DOHH2 (cell line): ENCODE measurements around the gene LARP7.

Source experiments
- H3F3A ChIP-seq: fragments of 200-600 bp; sonication (generic), shearing (Covaris generic); 2 replicates; pipeline ENCODE4 v1.6.0; 2016; ENCODE audit warnings: antibody characterized with exemption, mild to moderate bottlenecking; ENCODE audit not compliant: control insufficient read depth, insufficient read depth
- H3K27ac ChIP-seq: fragments of 200-600 bp; sonication (generic); 2 replicates; pipeline ENCODE4 v1.5.1; 2014; ENCODE audit warnings: low read depth, mild to moderate bottlenecking, low read length, moderate library complexity
- H3K27me3 ChIP-seq: fragments of 200-600 bp; sonication (generic); 2 replicates; pipeline ENCODE4 v1.6.1; 2014; ENCODE audit warnings: mild to moderate bottlenecking, low read length, mixed read lengths; ENCODE audit not compliant: control insufficient read depth
- H3K36me3 ChIP-seq: fragments of 200-600 bp; sonication (generic); 2 replicates; pipeline ENCODE4 v1.6.1; 2014; ENCODE audit warnings: mild to moderate bottlenecking, low read length, moderate library complexity, mixed read lengths; ENCODE audit not compliant: control insufficient read depth
- H3K4me1 ChIP-seq: fragments of 200-600 bp; sonication (generic); 2 replicates; pipeline ENCODE4 v1.6.1; 2014; ENCODE audit warnings: mild to moderate bottlenecking, low read length, mixed read lengths; ENCODE audit not compliant: control insufficient read depth
- H3K4me2 ChIP-seq: fragments of 200-600 bp; sonication (generic); 2 replicates; pipeline ENCODE4 v1.6.0; 2014; ENCODE audit warnings: mild to moderate bottlenecking, low read length, moderate library complexity
- H3K4me3 ChIP-seq: fragments of 200-600 bp; sonication (generic); 2 replicates; pipeline ENCODE4 v1.5.1; 2014; ENCODE audit warnings: mild to moderate bottlenecking, low read length, mixed read lengths
- H3K79me2 ChIP-seq: fragments of 200-600 bp; sonication (generic); 2 replicates; pipeline ENCODE4 v1.6.1; 2014; ENCODE audit warnings: mild to moderate bottlenecking, low read length, mixed read lengths; ENCODE audit not compliant: control insufficient read depth
- H3K9me2 ChIP-seq: fragments of 200-600 bp; sonication (generic); replicated peaks from 2 replicates; pipeline ENCODE4 v1.6.1; 2014; ENCODE audit warnings: mild to moderate bottlenecking, low read length, mixed read lengths; ENCODE audit not compliant: control insufficient read depth
- H3K9me3 ChIP-seq: fragments of 200-600 bp; sonication (generic); 2 replicates; pipeline ENCODE4 v1.6.1; 2014; ENCODE audit warnings: antibody characterized with exemption, low read length, mixed read lengths; ENCODE audit not compliant: control insufficient read depth, insufficient read depth
- H4K20me1 ChIP-seq: fragments of 200-600 bp; sonication (generic); 2 replicates; pipeline ENCODE4 v1.6.0; 2014; ENCODE audit warnings: low read depth, mild to moderate bottlenecking, antibody characterized with exemption, low read length, moderate library complexity; ENCODE audit not compliant: control insufficient read depth, insufficient read depth
- CTCF ChIP-seq: fragments of 200-600 bp; sonication (generic); IDR thresholded peaks from one replicate; pipeline ENCODE4 v1.5.1; 2014; ENCODE audit warnings: antibody characterized with exemption, mild to moderate bottlenecking, low read depth, low read length; ENCODE audit not compliant: poor library complexity, severe bottlenecking
- EZH2phosphoT487 ChIP-seq: fragments of 200-600 bp; sonication (generic); IDR thresholded peaks from 2 replicates; pipeline ENCODE4 v1.6.1; 2017; ENCODE audit warnings: borderline replicate concordance, mild to moderate bottlenecking, antibody characterized with exemption, low read length, moderate library complexity, mixed read lengths

LARP7 gene

GRCh38 chr4:112700679-112701078 is 63.7 kb downstream of the LARP7 start:
- Histone ChIP-seq H3K9me3 (no peaks in the 10 kb centered on the region), H3K9me2 (no peaks in the 10 kb centered on the region)

GRCh38 chr4:112702892-112703291 is 65.9 kb downstream of the LARP7 start:
- Histone ChIP-seq H3K36me3 (no peaks in the 10 kb centered on the region), H3K9me2 (no peaks in the 10 kb centered on the region), H3K4me1 (peaks cover 21% of the 10 kb centered on the region), H3K79me2 (no peaks in the 10 kb centered on the region), H3K4me2 (no peak overlapping the region), H3K27ac (no peak overlapping the region), H3F3A (peaks cover 2% of the 10 kb centered on the region), H3K4me3 (no peak overlapping the region), H3K9me3 (no peaks in the 10 kb centered on the region), H3K27me3 (peaks cover 22% of the 10 kb centered on the region), H4K20me1 (no peaks in the 10 kb centered on the region)
- no peak for TF ChIP-seq CTCF

More at GRCh38 chr4:112700679-112701078, 63.7 kb downstream of the LARP7 start:
- Histone ChIP-seq H3K27ac (no peak overlapping the region), H3K79me2 (no peaks in the 10 kb centered on the region), H3K36me3 (no peaks in the 10 kb centered on the region), H3K27me3 (peaks cover 14% of the 10 kb centered on the region), H3F3A (no peaks in the 10 kb centered on the region), H3K4me3 (no peak overlapping the region), H3K4me2 (no peak overlapping the region), H3K4me1 (peaks cover 5% of the 10 kb centered on the region), H4K20me1 (no peaks in the 10 kb centered on the region)
- no peak for TF ChIP-seq CTCF
- TF ChIP-seq EZH2phosphoT487 = no peak

- Histone ChIP-seq H4K20me1 (no peaks in the 10 kb centered on the region), H3K4me2 (no peak overlapping the region), H3F3A (peaks cover 5% of the 10 kb centered on the region), H3K27ac (no peak overlapping the region), H3K4me3 (no peak overlapping the region), H3K36me3 (no peaks in the 10 kb centered on the region), H3K79me2 (no peaks in the 10 kb centered on the region), H3K27me3 (peaks cover 22% of the 10 kb centered on the region), H3K9me2 (no peaks in the 10 kb centered on the region), H3K9me3 (no peaks in the 10 kb centered on the region), H3K4me1 (peaks cover 23% of the 10 kb centered on the region)
- no peak for TF ChIP-seq EZH2phosphoT487
- TF ChIP-seq CTCF = no peak
Observed at GRCh38 chr4:112704322-112704721, 67.4 kb downstream of the LARP7 start.
